Suprapubic skin (tissue), 4 donors: ENCODE measurements around the gene AUTS2. TPM values are rescaled to one million over a fixed set of nuclear protein-coding genes. Genes with fewer than 3 reads are reported as not detected.

Experiments
- DNase-seq, 2 donors: peaks; one replicate each; pipeline ENCODE4 v3.0.0-alpha.2; 2019; ENCODE audit warnings: low spot score in 2 of 2
- H3K27ac ChIP-seq: fragments of 200-600 bp; sonication (generic); one replicate; pipeline ENCODE4 v1.5.1; 2019
- H3K27me3 ChIP-seq: fragments of 200-600 bp; sonication (generic); one replicate; pipeline ENCODE4 v1.5.1; 2019
- H3K36me3 ChIP-seq: fragments of 200-600 bp; sonication (generic); one replicate; pipeline ENCODE4 v1.5.1; 2019
- H3K4me1 ChIP-seq: fragments of 200-600 bp; sonication (generic); one replicate; pipeline ENCODE4 v1.5.1; 2019
- H3K4me3 ChIP-seq: fragments of 200-600 bp; sonication (generic); one replicate; pipeline ENCODE4 v1.5.1; 2019; ENCODE audit warnings: mild to moderate bottlenecking
- H3K9me3 ChIP-seq: fragments of 200-600 bp; sonication (generic); one replicate; pipeline ENCODE4 v1.5.1; 2019
- CTCF ChIP-seq, 2 donors: fragments of 200-600 bp in 1 of 2; fragments of 450-650 bp in 1 of 2; sonication (generic) in 1 of 2; IDR thresholded peaks; one replicate each; pipeline ENCODE4 v1.5.1; 2016 to 2019; ENCODE audit warnings: antibody characterized with exemption in 2 of 2, mild to moderate bottlenecking in 1 of 2, moderate library complexity in 1 of 2
- EP300 ChIP-seq: sonication (generic); formaldehyde crosslinking; IDR thresholded peaks from one replicate; pipeline ENCODE4 v1.6.1; 2017; ENCODE audit warnings: antibody characterized with exemption
- POLR2A ChIP-seq, 2 donors: fragments of 450-650 bp; IDR thresholded peaks; one replicate each; pipeline ENCODE4 v1.6.1; 2017; ENCODE audit warnings: antibody characterized with exemption in 2 of 2, mild to moderate bottlenecking in 2 of 2, moderate library complexity in 2 of 2
- POLR2AphosphoS5 ChIP-seq, 3 donors: sonication (generic); formaldehyde crosslinking; IDR thresholded peaks; one replicate each; pipeline ENCODE4 v1.6.1; 2017; ENCODE audit warnings: antibody characterized with exemption in 3 of 3
- WGBS: methylation state at CpG from one replicate; pipeline ENCODE4 v1.1.5; 2018; 5-methylcytosine and 5-hydroxymethylcytosine counted together
- total RNA-seq, 4 donors: library from RNA; depleted of rRNA; stranded (reverse); fragments of >200 nt; gene quantifications; one replicate each; pipeline ENCODE4 v1.1.0, GENCODE V29; 2016

The AUTS2 gene
- total RNA-seq, 4 donors from 2014 or later = 31.0 to 102 (median 56.4) TPM

GRCh38 chr7:70616821-70617220 lies 1018.5 kb downstream of the AUTS2 start:
- Histone ChIP-seq H3K27ac (no peak overlapping the region), H3K9me3 (no peaks in the 10 kb centered on the region), H3K36me3 (no peaks in the 10 kb centered on the region), H3K27me3 (no peaks in the 10 kb centered on the region), H3K4me3 (no peak overlapping the region), H3K4me1 (peaks cover 18% of the 10 kb centered on the region)
- TF ChIP-seq EP300 = no peak
- TF ChIP-seq POLR2AphosphoS5 (IDR thresholded peaks at IDR 0.05) = no peak
- no peak for TF ChIP-seq CTCF (IDR thresholded peaks at IDR 0.05)
- TF ChIP-seq POLR2A (IDR thresholded peaks at IDR 0.05) = no peak
- DNase-seq = no peak
- WGBS = 99% methylated on average over 3 of the region's 3 CpGs

DNA sequence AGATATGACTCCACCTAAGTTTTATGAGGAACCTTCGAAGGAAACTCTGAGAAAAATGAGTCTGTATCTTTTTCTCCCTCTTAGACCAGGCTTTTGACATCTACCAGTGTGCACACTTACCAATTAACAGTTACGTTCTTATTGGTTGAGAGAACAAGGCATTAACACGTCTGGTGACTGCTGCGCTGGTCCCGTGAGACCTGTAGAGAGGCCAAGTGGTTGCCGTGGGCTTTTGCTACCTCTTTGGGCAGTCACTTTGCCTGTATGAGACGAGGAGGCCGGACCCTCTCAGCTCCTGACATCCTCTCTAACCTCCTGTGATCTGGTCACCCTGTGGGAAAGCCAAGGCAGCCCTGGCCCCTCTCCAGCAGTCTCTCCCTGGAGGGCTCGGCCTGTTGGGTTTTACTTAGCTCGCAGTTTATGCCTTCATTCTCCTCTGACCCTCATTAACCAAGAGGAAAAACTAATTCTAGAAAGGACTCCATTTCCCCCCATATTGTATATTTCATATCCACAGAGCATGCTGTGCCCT lies 1019.8 kb downstream of the AUTS2 start:
- Histone ChIP-seq H3K27ac (no peak overlapping the region), H3K4me1 (peaks cover 18% of the 10 kb centered on the region), H3K36me3 (no peaks in the 10 kb centered on the region), H3K27me3 (no peaks in the 10 kb centered on the region), H3K4me3 (no peak overlapping the region), H3K9me3 (no peaks in the 10 kb centered on the region)
- 94% methylated on average over 10 of the region's 10 CpGs for WGBS
- DNase-seq = no peak
- no peak for TF ChIP-seq POLR2A (IDR thresholded peaks at IDR 0.05)
- no peak for TF ChIP-seq EP300
- no peak for TF ChIP-seq CTCF (IDR thresholded peaks at IDR 0.05)
- no peak for TF ChIP-seq POLR2AphosphoS5 (IDR thresholded peaks at IDR 0.05)

GRCh38 chr7:70619130-70619529 lies 1020.9 kb downstream of the AUTS2 start:
- H3K27ac ChIP-seq = no peak overlapping the region
- H3K27me3 ChIP-seq = no peaks in the 10 kb centered on the region
- H3K9me3 ChIP-seq = no peaks in the 10 kb centered on the region
- 84% methylated on average over 12 of the region's 12 CpGs for WGBS
- peaks cover 16% of the 10 kb centered on the region for H3K4me1 ChIP-seq
- no peak overlapping the region for H3K4me3 ChIP-seq
- TF ChIP-seq POLR2AphosphoS5 (IDR thresholded peaks at IDR 0.05) = no peak
- TF ChIP-seq POLR2A (IDR thresholded peaks at IDR 0.05) = no peak
- TF ChIP-seq CTCF (IDR thresholded peaks at IDR 0.05) = no peak
- TF ChIP-seq EP300 = no peak
- no peaks in the 10 kb centered on the region for H3K36me3 ChIP-seq
- DNase-seq = no peak

- no peaks in the 10 kb centered on the region for H3K9me3 ChIP-seq
- DNase-seq = no peak
- H3K4me3 ChIP-seq = no peak overlapping the region
- no peaks in the 10 kb centered on the region for H3K36me3 ChIP-seq
- peaks cover 11% of the 10 kb centered on the region for H3K4me1 ChIP-seq
- no peak for TF ChIP-seq POLR2A (IDR thresholded peaks at IDR 0.05)
- no peak for TF ChIP-seq EP300
- TF ChIP-seq POLR2AphosphoS5 (IDR thresholded peaks at IDR 0.05) = no peak
- TF ChIP-seq CTCF (IDR thresholded peaks at IDR 0.05) = no peak
- no peak overlapping the region for H3K27ac ChIP-seq
- H3K27me3 ChIP-seq = no peaks in the 10 kb centered on the region
- 96% methylated on average over 7 of the region's 7 CpGs for WGBS
Observed at GRCh38 chr7:70619659-70620058, 1021.4 kb downstream of the AUTS2 start.

DNA sequence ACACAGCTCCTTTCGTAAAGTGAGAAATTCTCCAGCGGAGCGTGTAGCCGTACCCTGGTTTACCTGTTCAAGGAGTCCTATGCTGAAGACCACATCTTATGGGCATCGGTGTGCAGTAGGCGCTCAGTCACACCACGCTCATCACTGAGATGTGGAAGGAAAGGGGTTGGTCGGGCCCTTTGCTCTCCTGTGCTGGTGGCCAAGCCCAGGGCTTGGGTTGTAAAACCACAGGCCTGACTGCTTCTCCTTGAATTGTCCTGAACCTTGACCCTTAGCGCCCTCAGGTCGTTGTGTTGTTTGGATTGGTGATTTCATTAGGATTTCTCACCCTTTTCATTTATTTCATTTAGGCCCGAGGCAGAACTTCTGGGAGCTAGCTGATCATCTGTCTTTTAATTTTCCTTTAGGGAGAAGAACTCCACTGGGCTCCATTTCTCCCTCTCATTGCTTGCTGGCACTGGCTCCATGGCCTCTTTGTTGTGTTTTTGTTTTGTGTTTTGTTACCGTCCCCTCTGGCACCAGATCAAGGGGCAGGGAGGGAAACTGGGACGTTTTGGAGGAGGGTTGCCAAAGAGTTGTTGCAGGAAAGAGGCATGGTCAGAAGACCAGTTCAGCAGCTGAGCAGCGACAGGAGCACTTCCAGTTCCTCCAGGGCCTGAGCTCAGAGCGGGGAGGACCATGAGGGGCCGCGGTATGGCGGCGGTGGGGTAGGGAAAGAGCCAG lies 1022.2 kb downstream of the AUTS2 start:
- no peak overlapping the region for H3K4me3 ChIP-seq
- peaks cover 2% of the 10 kb centered on the region for H3K4me1 ChIP-seq
- no peaks in the 10 kb centered on the region for H3K27me3 ChIP-seq
- DNase-seq = no peak
- WGBS = 77% methylated on average over 18 of the region's 19 CpGs
- no peak overlapping the region for H3K27ac ChIP-seq
- TF ChIP-seq EP300 = no peak
- TF ChIP-seq CTCF (IDR thresholded peaks at IDR 0.05) = no peak
- TF ChIP-seq POLR2AphosphoS5 (IDR thresholded peaks at IDR 0.05) = no peak
- no peak for TF ChIP-seq POLR2A (IDR thresholded peaks at IDR 0.05)
- H3K36me3 ChIP-seq = no peaks in the 10 kb centered on the region
- H3K9me3 ChIP-seq = no peaks in the 10 kb centered on the region
